SK-N-SH (cell line): ENCODE results near the gene HDHD2. TPM values are rescaled to one million over a fixed set of nuclear protein-coding genes. Genes with fewer than 3 reads are reported as not detected.

Experiments
- CTCF ChIA-PET: fragments of 300-600, 350-600 bp; formaldehyde crosslinking; extraction: SDS; loops from one replicate; lab custom pipeline; 2021; lab: Yijun Ruan, JAX
- POLR2A ChIA-PET: fragments of 350-600 bp; sonication (Branson Sonifier 250); formaldehyde crosslinking; extraction: SDS; loops from one replicate; lab custom pipeline; 2020; ENCODE audit warnings: antibody characterized with exemption, inconsistent platforms; lab: Yijun Ruan, JAX
- DNase-seq: peaks from one replicate; pipeline ENCODE4 v3.0.0; 2012
- H2AFZ ChIP-seq: fragments of 200-600 bp; sonication (generic); 2 replicates; pipeline ENCODE4 v1.8.1; 2016; ENCODE audit warnings: antibody characterized with exemption, mild to moderate bottlenecking, low read depth
- H3F3A ChIP-seq: fragments of 200-600 bp; sonication (generic); replicated peaks from 2 replicates; pipeline ENCODE3; 2016; ENCODE audit warnings: antibody characterized with exemption, mild to moderate bottlenecking; ENCODE audit not compliant: insufficient read depth
- H3K27ac ChIP-seq, 2 experiments: fragments of 200-500 bp in 1 of 2; fragments of 200-600 bp in 1 of 2; sonication (Bioruptor generic) in 1 of 2; sonication (generic), shearing (Covaris generic) in 1 of 2; 2 replicates each; pipeline versions ENCODE4 v1.5.1 to v1.6.1; 2014 to 2016; ENCODE audit warnings: low read depth in 2 of 2, inconsistent platforms in 1 of 2, low read length in 1 of 2, mild to moderate bottlenecking in 1 of 2, mixed read lengths in 1 of 2
- H3K27me3 ChIP-seq: fragments of 200-600 bp; sonication (generic), shearing (Covaris generic); 2 replicates; pipeline ENCODE4 v1.6.1; 2016; ENCODE audit warnings: mixed run types; ENCODE audit not compliant: insufficient read depth
- H3K36me3 ChIP-seq, 2 experiments: fragments of 200-500 bp in 1 of 2; fragments of 200-600 bp in 1 of 2; sonication (Bioruptor generic) in 1 of 2; sonication (generic) in 1 of 2; replicated peaks in 1 of 2; 2 replicates each; pipeline versions ENCODE3 to v1.5.1; 2014 to 2016; ENCODE audit warnings: low read length in 1 of 2, mild to moderate bottlenecking in 1 of 2; ENCODE audit not compliant: insufficient read depth in 2 of 2, control insufficient read depth in 1 of 2
- H3K4me1 ChIP-seq, 2 experiments: fragments of 200-500 bp in 1 of 2; fragments of 200-600 bp in 1 of 2; sonication (Bioruptor generic) in 1 of 2; sonication (generic), shearing (Covaris generic) in 1 of 2; 2 replicates each; pipeline versions ENCODE4 v1.5.1 to v1.6.1; 2014 to 2016; ENCODE audit warnings: low read depth in 1 of 2, low read length in 1 of 2, mixed run types in 1 of 2; ENCODE audit not compliant: insufficient read depth in 2 of 2, control insufficient read depth in 1 of 2
- H3K4me2 ChIP-seq: fragments of 200-600 bp; sonication (generic), shearing (Covaris generic); 2 replicates; pipeline ENCODE4 v1.6.1; 2017; ENCODE audit warnings: mixed run types
- H3K4me3 ChIP-seq, 2 experiments: fragments of 200-500 bp in 1 of 2; fragments of 200-600 bp in 1 of 2; sonication (Bioruptor generic) in 1 of 2; sonication (generic), shearing (Covaris generic) in 1 of 2; 2 replicates each; pipeline versions ENCODE4 v1.5.1 to v1.8.1; 2014 to 2016; ENCODE audit warnings: low read depth in 2 of 2, inconsistent platforms in 1 of 2, low read length in 1 of 2, mild to moderate bottlenecking in 1 of 2, mixed read lengths in 1 of 2, moderate library complexity in 1 of 2
- H3K79me2 ChIP-seq: fragments of 200-600 bp; sonication (generic); 2 replicates; pipeline ENCODE4 v1.8.1; 2017; ENCODE audit warnings: mild to moderate bottlenecking; ENCODE audit not compliant: insufficient read depth
- H3K9ac ChIP-seq: fragments of 200-600 bp; sonication (generic); 2 replicates; pipeline ENCODE4 v1.6.1; 2017; ENCODE audit warnings: mixed run types
- H3K9me2 ChIP-seq: fragments of 200-600 bp; sonication (generic); 2 replicates; pipeline ENCODE4 v1.6.1; 2017; ENCODE audit warnings: mixed run types
- H3K9me3 ChIP-seq: fragments of 200-600 bp; sonication (generic); 2 replicates; pipeline ENCODE4 v1.6.1; 2017; ENCODE audit warnings: mixed run types, mild to moderate bottlenecking, moderate library complexity
- H4K20me1 ChIP-seq: fragments of 200-600 bp; sonication (generic); 2 replicates; pipeline ENCODE4 v1.6.1; 2017; ENCODE audit warnings: mild to moderate bottlenecking, mixed run types; ENCODE audit not compliant: insufficient read depth
- ELF1 ChIP-seq: IDR thresholded peaks from 2 replicates; pipeline ENCODE4 v1.4.0; 2012
- EP300 ChIP-seq, 2 experiments: IDR thresholded peaks; 2 replicates each; pipeline versions ENCODE4 v1.4.0 to v1.6.1; 2012; ENCODE audit warnings: borderline replicate concordance in 1 of 2, low read depth in 1 of 2, low read length in 1 of 2
- MXI1 ChIP-seq: IDR thresholded peaks from 2 replicates; pipeline ENCODE4 v1.6.1; 2012; ENCODE audit warnings: mild to moderate bottlenecking, low read depth, low read length, improper control_type of control experiment
- RAD21 ChIP-seq: IDR thresholded peaks from 2 replicates; pipeline ENCODE4 v1.6.1; 2012; ENCODE audit warnings: mild to moderate bottlenecking, low read length
- SIN3A ChIP-seq: IDR thresholded peaks from 2 replicates; pipeline ENCODE4 v1.6.1; 2012; ENCODE audit warnings: low read depth, mild to moderate bottlenecking, low read length, moderate library complexity, borderline replicate concordance
- SMC3 ChIP-seq: IDR thresholded peaks from 2 replicates; pipeline ENCODE4 v1.6.1; 2012; ENCODE audit warnings: low read depth, low read length, improper control_type of control experiment
- YY1 ChIP-seq: IDR thresholded peaks from 2 replicates; pipeline ENCODE4 v1.4.0; 2012; ENCODE audit warnings: low read depth, mild to moderate bottlenecking
- WGBS: methylation state at CpG from one replicate; pipeline ENCODE4 v1.1.6; 2017; ENCODE audit warnings: low lambda C conversion rate; 5-methylcytosine and 5-hydroxymethylcytosine counted together
- polyA plus RNA-seq, 3 experiments: library from polyadenylated mRNA; depleted of rRNA; stranded (reverse); fragments of >200 nt; gene quantifications; 2 replicates each; pipeline ENCODE4 v1.2.3, GENCODE V29; 2012
- TF ChIP-seq, protein P1 (sequence below): fragments of 200-600 bp; sonication (generic); IDR thresholded peaks from 2 replicates; pipeline ENCODE4 v1.6.1; 2017; ENCODE audit warnings: antibody characterized with exemption, mild to moderate bottlenecking, moderate library complexity
- TF ChIP-seq, protein P2 (sequence below): IDR thresholded peaks from 2 replicates; pipeline ENCODE4 v1.4.0; 2012; ENCODE audit warnings: low read depth
- TF ChIP-seq, protein P3 (sequence below): fragments of 150-350 bp; IDR thresholded peaks from 2 replicates; pipeline ENCODE4 v1.6.1; 2017; ENCODE audit warnings: antibody characterized with exemption, low read length, low read depth, borderline replicate concordance
- TF ChIP-seq, protein P4 (sequence below): IDR thresholded peaks from 2 replicates; pipeline ENCODE4 v1.4.0; 2012; ENCODE audit warnings: low read depth, borderline replicate concordance

The HDHD2 gene
- polyA plus RNA-seq, 1 of the 3 experiments (the other 2 are of a cell fraction): 10.6 TPM

DNA sequence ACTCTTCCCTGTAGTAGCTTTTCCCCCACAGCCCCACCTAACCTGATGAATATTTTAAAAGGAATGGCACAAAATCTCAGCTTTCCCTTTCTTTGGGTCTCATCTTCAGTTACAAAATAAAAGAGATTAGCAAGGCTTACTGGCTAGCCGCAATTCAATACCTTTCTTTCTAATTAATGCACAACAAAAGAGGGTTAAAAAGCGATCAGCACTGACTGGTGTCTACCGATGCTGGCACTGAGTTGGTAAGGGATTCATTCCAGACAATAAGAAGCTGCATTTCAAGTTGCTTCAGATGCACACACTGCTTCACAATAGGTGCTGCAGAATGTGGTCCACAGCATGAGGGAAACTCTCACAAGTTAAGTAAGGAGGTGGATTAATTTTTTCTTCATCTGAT lies 41.9 kb downstream of the HDHD2 start:
- H3K9ac ChIP-seq: no peak overlapping the region
- TF ChIP-seq SIN3A: no peak
- TF ChIP-seq, protein P1, sequence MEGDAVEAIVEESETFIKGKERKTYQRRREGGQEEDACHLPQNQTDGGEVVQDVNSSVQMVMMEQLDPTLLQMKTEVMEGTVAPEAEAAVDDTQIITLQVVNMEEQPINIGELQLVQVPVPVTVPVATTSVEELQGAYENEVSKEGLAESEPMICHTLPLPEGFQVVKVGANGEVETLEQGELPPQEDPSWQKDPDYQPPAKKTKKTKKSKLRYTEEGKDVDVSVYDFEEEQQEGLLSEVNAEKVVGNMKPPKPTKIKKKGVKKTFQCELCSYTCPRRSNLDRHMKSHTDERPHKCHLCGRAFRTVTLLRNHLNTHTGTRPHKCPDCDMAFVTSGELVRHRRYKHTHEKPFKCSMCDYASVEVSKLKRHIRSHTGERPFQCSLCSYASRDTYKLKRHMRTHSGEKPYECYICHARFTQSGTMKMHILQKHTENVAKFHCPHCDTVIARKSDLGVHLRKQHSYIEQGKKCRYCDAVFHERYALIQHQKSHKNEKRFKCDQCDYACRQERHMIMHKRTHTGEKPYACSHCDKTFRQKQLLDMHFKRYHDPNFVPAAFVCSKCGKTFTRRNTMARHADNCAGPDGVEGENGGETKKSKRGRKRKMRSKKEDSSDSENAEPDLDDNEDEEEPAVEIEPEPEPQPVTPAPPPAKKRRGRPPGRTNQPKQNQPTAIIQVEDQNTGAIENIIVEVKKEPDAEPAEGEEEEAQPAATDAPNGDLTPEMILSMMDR: no peak
- TF ChIP-seq, protein P2, sequence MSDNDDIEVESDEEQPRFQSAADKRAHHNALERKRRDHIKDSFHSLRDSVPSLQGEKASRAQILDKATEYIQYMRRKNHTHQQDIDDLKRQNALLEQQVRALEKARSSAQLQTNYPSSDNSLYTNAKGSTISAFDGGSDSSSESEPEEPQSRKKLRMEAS: no peak
- TF ChIP-seq, protein P3, sequence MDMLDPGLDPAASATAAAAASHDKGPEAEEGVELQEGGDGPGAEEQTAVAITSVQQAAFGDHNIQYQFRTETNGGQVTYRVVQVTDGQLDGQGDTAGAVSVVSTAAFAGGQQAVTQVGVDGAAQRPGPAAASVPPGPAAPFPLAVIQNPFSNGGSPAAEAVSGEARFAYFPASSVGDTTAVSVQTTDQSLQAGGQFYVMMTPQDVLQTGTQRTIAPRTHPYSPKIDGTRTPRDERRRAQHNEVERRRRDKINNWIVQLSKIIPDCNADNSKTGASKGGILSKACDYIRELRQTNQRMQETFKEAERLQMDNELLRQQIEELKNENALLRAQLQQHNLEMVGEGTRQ: no peak
- TF ChIP-seq, protein P4, sequence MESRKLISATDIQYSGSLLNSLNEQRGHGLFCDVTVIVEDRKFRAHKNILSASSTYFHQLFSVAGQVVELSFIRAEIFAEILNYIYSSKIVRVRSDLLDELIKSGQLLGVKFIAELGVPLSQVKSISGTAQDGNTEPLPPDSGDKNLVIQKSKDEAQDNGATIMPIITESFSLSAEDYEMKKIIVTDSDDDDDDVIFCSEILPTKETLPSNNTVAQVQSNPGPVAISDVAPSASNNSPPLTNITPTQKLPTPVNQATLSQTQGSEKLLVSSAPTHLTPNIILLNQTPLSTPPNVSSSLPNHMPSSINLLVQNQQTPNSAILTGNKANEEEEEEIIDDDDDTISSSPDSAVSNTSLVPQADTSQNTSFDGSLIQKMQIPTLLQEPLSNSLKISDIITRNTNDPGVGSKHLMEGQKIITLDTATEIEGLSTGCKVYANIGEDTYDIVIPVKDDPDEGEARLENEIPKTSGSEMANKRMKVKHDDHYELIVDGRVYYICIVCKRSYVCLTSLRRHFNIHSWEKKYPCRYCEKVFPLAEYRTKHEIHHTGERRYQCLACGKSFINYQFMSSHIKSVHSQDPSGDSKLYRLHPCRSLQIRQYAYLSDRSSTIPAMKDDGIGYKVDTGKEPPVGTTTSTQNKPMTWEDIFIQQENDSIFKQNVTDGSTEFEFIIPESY: no peak
- no peak for TF ChIP-seq EP300 (IDR thresholded peaks at IDR 0.05; ENCODE audit: borderline replicate concordance in 1 of 2, low read depth in 1 of 2, low read length in 1 of 2)
- TF ChIP-seq MXI1: no peak
- no peak for TF ChIP-seq ELF1
- H3K79me2 ChIP-seq: no peaks in the 10 kb centered on the region
- no peak for DNase-seq
- ChIA-PET CTCF (interaction anchor here (1.6 to 11.0 kb wide), 5 partner anchors 9 to 640 kb away, joined by 5 to 67 read pairs (median 9); no protein-coding TSS in a partner anchor), POLR2A (no interaction called here)
- no peaks in the 10 kb centered on the region for H3K9me2 ChIP-seq
- peaks cover 0 to 10% of the 10 kb centered on the region in 2 experiments; a peak in 1 of 4 replicates for H3K4me1 ChIP-seq
- H3K27ac ChIP-seq: no peak overlapping the region
- H3K4me2 ChIP-seq: no peak overlapping the region
- H3K4me3 ChIP-seq: no peak overlapping the region
- no peaks in the 10 kb centered on the region for H3F3A ChIP-seq
- no peaks in the 10 kb centered on the region for H3K9me3 ChIP-seq
- H2AFZ ChIP-seq: no peak overlapping the region
- no peaks in the 10 kb centered on the region for H3K27me3 ChIP-seq
- 78% methylated on average over 3 of the region's 3 CpGs for WGBS
- no peaks in the 10 kb centered on the region for H4K20me1 ChIP-seq
- peaks cover 43 to 92% of the 10 kb centered on the region in 2 experiments for H3K36me3 ChIP-seq

DNA sequence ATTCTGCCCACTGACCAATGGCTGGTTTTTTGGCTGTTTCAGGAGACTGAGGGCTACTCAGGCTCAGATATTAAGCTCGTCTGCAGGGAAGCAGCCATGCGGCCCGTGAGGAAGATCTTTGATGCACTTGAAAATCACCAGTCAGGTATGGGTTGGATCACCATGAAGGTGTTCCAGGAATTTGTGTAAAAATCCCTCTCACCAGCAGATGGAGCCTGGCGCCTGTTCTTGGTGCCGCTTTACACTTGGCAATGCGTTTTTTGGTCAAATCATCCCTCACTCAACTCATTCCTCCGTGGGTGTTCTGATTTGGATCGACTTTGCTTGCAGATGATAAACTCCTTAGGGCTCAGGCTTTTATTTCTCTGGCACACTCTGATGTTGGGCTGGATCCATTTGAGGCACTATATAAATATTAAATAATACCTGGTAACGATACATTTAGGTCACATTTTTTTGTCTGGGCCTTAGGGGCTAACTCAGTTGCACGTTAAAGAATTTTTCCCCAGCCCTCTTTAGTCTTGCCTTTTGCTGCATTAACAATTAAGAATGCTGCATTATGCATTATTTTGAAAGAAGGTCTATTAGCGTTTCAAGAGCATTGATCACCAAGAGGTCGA lies 50.0 kb downstream of the HDHD2 start:
- H3K9me2 ChIP-seq: no peaks in the 10 kb centered on the region
- no peak overlapping the region for H3K27ac ChIP-seq
- H3K4me1 ChIP-seq: no peaks in the 10 kb centered on the region
- H3K9ac ChIP-seq: no peak overlapping the region
- H3K27me3 ChIP-seq: no peaks in the 10 kb centered on the region
- H2AFZ ChIP-seq: no peak overlapping the region
- TF ChIP-seq, protein P1: peak; percentile 75
- TF ChIP-seq SMC3 (peak; percentile 83), YY1 (no peak), RAD21 (peak; percentile 91)
- H3K79me2 ChIP-seq: no peaks in the 10 kb centered on the region
- DNase-seq: peak; percentile 51
- 54% methylated on average over 11 of the region's 12 CpGs for WGBS
- ChIA-PET POLR2A (no interaction called here), CTCF (interaction anchor here (0.6 to 4.0 kb wide), 23 partner anchors 9 to 844 kb away, joined by 3 to 74 read pairs (median 4); no protein-coding TSS in a partner anchor)
- no peaks in the 10 kb centered on the region for H3F3A ChIP-seq
- H3K4me2 ChIP-seq: no peak overlapping the region
- H3K4me3 ChIP-seq: no peak overlapping the region
- H3K9me3 ChIP-seq: no peaks in the 10 kb centered on the region
- H3K36me3 ChIP-seq: peaks cover 0 to 23% of the 10 kb centered on the region in 2 experiments
- H4K20me1 ChIP-seq: no peaks in the 10 kb centered on the region
